Ovary (tissue), 9 donors: ENCODE measurements around the gene SSR4. TPM values are rescaled to one million over a fixed set of nuclear protein-coding genes. Genes with fewer than 3 reads are reported as not detected.
A peak's percentile ranks its signal among the peaks of the same experiment; 100 is the strongest.

Source experiments
- DNase-seq, 5 donors: peaks; one replicate each; pipeline ENCODE4 v3.0.0-alpha.2; 2019 to 2020
- H3K27ac ChIP-seq, 2 donors: fragments of 200-600 bp; one replicate each; pipeline versions ENCODE4 v1.5.1 to v1.8.0; 2019 to 2022
- H3K27me3 ChIP-seq: fragments of 200-600 bp; one replicate; pipeline ENCODE4 v1.8.0; 2022
- H3K36me3 ChIP-seq: fragments of 200-600 bp; sonication (generic); one replicate; pipeline ENCODE4 v1.5.1; 2019
- H3K4me1 ChIP-seq: one replicate; pipeline ENCODE4 v1.8.1; 2013; ENCODE audit warnings: mild to moderate bottlenecking, moderate library complexity; ENCODE audit not compliant: insufficient read depth
- H3K4me3 ChIP-seq: fragments of 200-600 bp; sonication (generic); one replicate; pipeline ENCODE4 v1.5.1; 2017
- H3K9me3 ChIP-seq, 2 donors: fragments of 200-600 bp in 1 of 2; sonication (generic) in 1 of 2; one replicate each; pipeline versions ENCODE4 v1.5.1 to v1.8.1; 2013 to 2019; ENCODE audit warnings: mild to moderate bottlenecking in 1 of 2, moderate library complexity in 1 of 2
- EP300 ChIP-seq: sonication (generic); formaldehyde crosslinking; IDR thresholded peaks from one replicate; pipeline ENCODE4 v1.6.1; 2017; ENCODE audit warnings: antibody characterized with exemption
- POLR2A ChIP-seq: fragments of 450-650 bp; IDR thresholded peaks from one replicate; pipeline ENCODE4 v1.6.1; 2017; ENCODE audit warnings: antibody characterized with exemption, mild to moderate bottlenecking, moderate library complexity
- WGBS, 3 donors: extraction: QIAGEN DNeasy Blood & Tissue Kit in 1 of 3; methylation state at CpG; one replicate each; pipeline versions ENCODE4 v1.1.5 to v1.1.7; 2013 to 2017; 5-methylcytosine and 5-hydroxymethylcytosine counted together
- intact Hi-C, 4 donors: fragments of 100-400 bp; cut with DNase I; formaldehyde crosslinking; loops; one replicate each; pipeline versions ENCODE4 v1.11.0 to v1.15.1; 2022 to 2023
- polyA plus RNA-seq, 2 donors: library from polyadenylated mRNA; stranded (reverse); fragments of 200-250 nt in 1 of 2; fragments of 350-450 nt in 1 of 2; fragmentation: Illumina TruSeq in 1 of 2; extraction: RNeasy Lipid Tissue Mini Kit (QIAGEN cat#74804) in 1 of 2; gene quantifications; one replicate each; pipeline ENCODE4 v1.2.3, GENCODE V29; 2013 to 2014
- total RNA-seq, 7 donors: library from RNA; depleted of rRNA in 2 of 7; stranded (reverse); fragments of >200 nt in 2 of 7; fragmentation: NEBNext Ultra II Directional in 3 of 7; extraction: Animal tissue kit (Norgen Biotek cat#: 25700) in 3 of 7; gene quantifications; one replicate each; pipeline versions ENCODE4 v1.1.0 to v1.2.4, GENCODE V29; 2016 to 2023
- TF ChIP-seq, protein P1 (sequence below), 3 donors: fragments of 450-650 bp in 2 of 3; fragments of 200-600 bp in 1 of 3; IDR thresholded peaks; one replicate each; pipeline versions ENCODE4 v1.5.1 to v1.8.0; 2016 to 2022; ENCODE audit warnings: antibody characterized with exemption in 3 of 3, mild to moderate bottlenecking in 1 of 3
- donor health status: DM: no; HTN: no; CAD: no; lungs with moderate emphysema.
- donor health status: DM: no; HTN: no; CAD: no.
- donor health status: Bipolar disorder and iron deficiency.
- donor health status: DM: yes; HTN: yes; CAD: no.
- donor health status: DM: no; HTN: no; CAD: no.
- donor health status: DM: yes; HTN: yes; CAD: no.

Gene SSR4
- total and polyA plus RNA-seq, 9 donors, result 120 to 261 (median 155) TPM

- no peak for DNase-seq
- intact Hi-C loops, result no loop called here
- TF ChIP-seq EP300 (no peak), POLR2A (no peak)
- TF ChIP-seq, protein P1, sequence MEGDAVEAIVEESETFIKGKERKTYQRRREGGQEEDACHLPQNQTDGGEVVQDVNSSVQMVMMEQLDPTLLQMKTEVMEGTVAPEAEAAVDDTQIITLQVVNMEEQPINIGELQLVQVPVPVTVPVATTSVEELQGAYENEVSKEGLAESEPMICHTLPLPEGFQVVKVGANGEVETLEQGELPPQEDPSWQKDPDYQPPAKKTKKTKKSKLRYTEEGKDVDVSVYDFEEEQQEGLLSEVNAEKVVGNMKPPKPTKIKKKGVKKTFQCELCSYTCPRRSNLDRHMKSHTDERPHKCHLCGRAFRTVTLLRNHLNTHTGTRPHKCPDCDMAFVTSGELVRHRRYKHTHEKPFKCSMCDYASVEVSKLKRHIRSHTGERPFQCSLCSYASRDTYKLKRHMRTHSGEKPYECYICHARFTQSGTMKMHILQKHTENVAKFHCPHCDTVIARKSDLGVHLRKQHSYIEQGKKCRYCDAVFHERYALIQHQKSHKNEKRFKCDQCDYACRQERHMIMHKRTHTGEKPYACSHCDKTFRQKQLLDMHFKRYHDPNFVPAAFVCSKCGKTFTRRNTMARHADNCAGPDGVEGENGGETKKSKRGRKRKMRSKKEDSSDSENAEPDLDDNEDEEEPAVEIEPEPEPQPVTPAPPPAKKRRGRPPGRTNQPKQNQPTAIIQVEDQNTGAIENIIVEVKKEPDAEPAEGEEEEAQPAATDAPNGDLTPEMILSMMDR (IDR thresholded peaks at IDR 0.05), result no peak
These were observed 33.4 kb downstream of the SSR4 start for GRCh38 chrX:153827903-153828302.

GRCh38 chrX:153828308-153828707 lies 33.8 kb downstream of the SSR4 start:
- H3K27ac ChIP-seq, result no peak overlapping the region
- peak overlapping the region; percentile 28 for H3K4me3 ChIP-seq
- no peaks in the 10 kb centered on the region for H3K36me3 ChIP-seq
- no peaks in the 10 kb centered on the region for H3K27me3 ChIP-seq
- no peak for DNase-seq
- no peaks in the 10 kb centered on the region for H3K4me1 ChIP-seq
- intact Hi-C loops, result no loop called here
- no peak for TF ChIP-seq EP300
- TF ChIP-seq POLR2A, result no peak
- TF ChIP-seq, protein P1 (IDR thresholded peaks at IDR 0.05), result no peak
- no peaks in the 10 kb centered on the region for H3K9me3 ChIP-seq
- 35 to 47% (median 41%) methylated on average over 13 to 17 of the region's 17 CpGs for WGBS, 3 donors

More at GRCh38 chrX:153827903-153828302, 33.4 kb downstream of the SSR4 start:
- H3K27me3 ChIP-seq, result no peaks in the 10 kb centered on the region
- no peak overlapping the region for H3K27ac ChIP-seq
- 67 to 75% (median 72%) methylated on average over 9 of the region's 9 CpGs for WGBS, 3 donors
- H3K9me3 ChIP-seq, result no peaks in the 10 kb centered on the region
- H3K36me3 ChIP-seq, result no peaks in the 10 kb centered on the region
- H3K4me3 ChIP-seq, result peak overlapping the region; percentile 14
- H3K4me1 ChIP-seq, result no peaks in the 10 kb centered on the region

DNA sequence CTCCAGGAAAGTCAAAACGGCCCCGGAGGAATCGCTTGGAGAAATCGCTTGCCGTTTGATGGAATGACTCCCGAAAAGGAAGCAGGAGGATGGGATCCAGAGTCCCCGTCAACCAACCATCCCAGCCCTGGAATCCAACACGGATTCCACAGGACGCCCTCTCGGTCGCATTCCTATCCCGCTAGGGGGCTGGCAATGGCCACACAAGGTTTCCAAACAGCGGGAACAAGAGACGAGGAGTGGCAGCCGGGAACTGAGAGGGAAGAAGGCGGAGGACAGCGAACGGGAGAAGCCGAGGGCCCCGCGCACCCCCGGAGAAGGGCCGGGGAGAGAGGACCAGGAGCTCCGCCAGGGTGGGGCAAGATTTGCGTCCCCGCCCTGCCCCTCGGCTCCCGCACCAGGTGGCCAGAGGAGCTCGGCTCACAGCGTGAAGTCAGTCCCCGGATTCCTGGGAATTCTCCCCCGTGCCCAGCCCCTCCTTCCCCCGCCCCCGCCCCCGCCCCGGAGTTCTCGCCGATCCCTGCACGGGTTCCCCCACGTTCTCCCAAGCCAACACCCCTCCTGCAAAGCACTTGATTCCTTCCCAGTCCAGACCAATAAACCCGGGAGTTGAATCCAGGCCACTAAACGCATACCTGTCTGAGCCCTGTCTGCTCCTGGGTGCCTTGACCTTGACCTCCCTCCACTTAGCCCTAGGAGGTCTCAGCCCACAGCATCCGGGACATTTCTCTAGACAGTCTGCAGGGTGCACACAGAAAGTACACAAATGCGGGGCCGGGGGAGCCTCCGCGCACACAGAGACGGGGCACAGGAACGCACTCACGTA lies 34.5 kb downstream of the SSR4 start:
- no peak for DNase-seq
- no peak overlapping the region for H3K27ac ChIP-seq
- no peaks in the 10 kb centered on the region for H3K36me3 ChIP-seq
- peak overlapping the region; percentile 28 for H3K4me3 ChIP-seq
- H3K9me3 ChIP-seq, result no peaks in the 10 kb centered on the region
- WGBS, 3 donors, result 14 to 24% (median 20%) methylated on average over 49 to 50 of the region's 50 CpGs
- no peaks in the 10 kb centered on the region for H3K4me1 ChIP-seq
- H3K27me3 ChIP-seq, result no peaks in the 10 kb centered on the region
- TF ChIP-seq EP300, result no peak
- TF ChIP-seq POLR2A, result no peak
- TF ChIP-seq, protein P1 (IDR thresholded peaks at IDR 0.05), result no peak
- intact Hi-C loops, result no loop called here

GRCh38 chrX:153829549-153829798 lies 35.0 kb downstream of the SSR4 start:
- Histone ChIP-seq H3K36me3 (no peaks in the 10 kb centered on the region), H3K4me3 (peak overlapping the region; percentile 28), H3K27me3 (no peaks in the 10 kb centered on the region), H3K27ac (no peak overlapping the region), H3K4me1 (no peaks in the 10 kb centered on the region), H3K9me3 (no peaks in the 10 kb centered on the region)
- TF ChIP-seq, protein P1 (IDR thresholded peaks at IDR 0.05), result no peak
- no peak for TF ChIP-seq POLR2A
- no peak for TF ChIP-seq EP300
- 22 to 36% (median 24%) methylated on average over 24 to 27 of the region's 27 CpGs for WGBS, 3 donors
- intact Hi-C loops, result no loop called here
- DNase-seq, result no peak
